ENCODE results near the gene ZNF503.

ZNF503 gene

DNA sequence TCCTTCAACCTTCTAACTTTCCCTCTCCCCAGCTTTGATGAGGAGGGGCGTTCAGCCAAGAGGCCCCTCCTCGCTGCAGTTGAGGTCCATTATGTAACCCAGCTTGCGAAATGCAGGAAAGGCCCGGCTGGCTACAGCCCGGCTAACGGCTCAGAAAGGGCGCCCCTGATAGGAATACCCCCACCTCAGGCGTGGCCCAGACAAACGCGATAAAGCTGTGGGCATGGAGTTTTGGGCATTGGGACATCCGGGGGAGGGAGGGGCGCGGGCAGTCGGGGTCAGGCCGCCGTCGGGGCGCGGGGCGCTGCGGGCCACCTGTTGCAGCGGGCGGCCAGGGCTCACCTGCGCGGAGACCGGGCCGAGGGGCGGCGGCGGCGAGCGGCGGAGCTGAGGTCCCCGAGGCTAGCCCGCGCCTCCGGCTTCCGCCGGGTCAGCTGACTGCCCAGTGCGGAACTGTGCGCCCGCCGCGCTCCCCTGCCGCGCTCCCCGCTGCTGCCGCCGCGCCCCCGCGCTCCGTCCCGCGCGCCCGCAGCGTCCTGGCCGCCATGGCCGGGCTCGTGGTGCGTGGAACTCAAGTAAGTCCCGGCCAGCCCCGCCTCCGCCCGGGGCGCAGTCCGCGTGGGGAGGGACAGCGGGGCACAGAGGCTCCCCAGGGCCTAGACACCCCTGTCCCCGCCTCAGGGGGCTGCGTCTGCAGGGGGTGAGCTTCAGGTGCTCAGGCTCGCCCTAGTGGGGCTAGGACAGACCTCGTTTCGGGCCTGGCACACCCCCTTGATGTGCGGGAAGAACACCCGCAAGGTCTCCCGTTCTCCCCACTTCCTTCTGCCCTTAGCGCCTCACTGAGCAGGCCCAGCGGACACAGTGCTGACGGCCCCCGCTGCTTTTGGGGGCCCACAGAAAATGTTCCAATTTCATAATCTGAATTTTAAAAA is 29.9 kb upstream of the ZNF503 start, which contains the start of gene LRMDA:
Gene LRMDA, plus strand, starts transcription at position 445 of the 932 bp plus-strand sequence.
- DNase-seq (ENCODE audit: low read depth), result no peak

GRCh38 chr10:75430000-75430763 is 28.6 kb upstream of the ZNF503 start:
- DNase-seq (ENCODE audit: low read depth), result no peak

- no peak for DNase-seq (ENCODE audit: low read depth)
These were observed 27.7 kb upstream of the ZNF503 start for GRCh38 chr10:75429159-75429827.

DNA sequence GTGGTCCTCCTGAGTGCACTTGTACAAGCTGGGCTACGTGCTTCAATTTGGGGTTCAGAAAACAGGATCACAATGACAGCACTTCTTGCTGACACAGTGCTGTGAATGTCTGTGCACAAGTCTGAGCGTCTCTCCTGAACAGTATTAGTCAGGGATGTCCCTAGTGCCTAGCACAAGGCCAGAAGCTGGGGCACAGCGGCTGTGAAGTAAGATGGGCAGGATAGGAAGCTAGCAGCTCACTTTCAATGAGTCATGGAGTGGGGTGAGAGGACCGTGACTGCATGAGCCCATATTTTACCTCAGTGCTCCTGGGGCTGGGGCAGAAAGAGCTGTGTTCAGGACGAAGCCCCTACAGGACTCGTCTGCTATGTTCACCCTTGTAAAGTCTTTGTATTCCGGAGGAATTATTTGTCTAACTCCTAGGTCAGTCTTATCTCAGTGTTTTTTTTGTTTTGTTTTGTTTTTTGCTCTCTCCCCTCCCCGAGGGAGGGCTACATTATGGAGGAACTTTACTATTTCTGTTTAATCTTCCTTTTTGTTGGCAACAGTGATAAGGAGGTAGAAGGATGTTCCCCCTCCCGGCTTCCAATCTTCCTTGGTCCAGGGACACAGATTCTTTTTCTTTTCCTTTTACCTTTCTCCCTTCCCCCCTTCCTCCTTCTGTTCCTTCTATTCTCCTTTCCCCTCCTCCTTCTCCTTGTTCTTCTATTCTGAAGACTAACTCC is 27.0 kb upstream of the ZNF503 start:
- DNase-seq (ENCODE audit: low read depth), result no peak

DNA sequence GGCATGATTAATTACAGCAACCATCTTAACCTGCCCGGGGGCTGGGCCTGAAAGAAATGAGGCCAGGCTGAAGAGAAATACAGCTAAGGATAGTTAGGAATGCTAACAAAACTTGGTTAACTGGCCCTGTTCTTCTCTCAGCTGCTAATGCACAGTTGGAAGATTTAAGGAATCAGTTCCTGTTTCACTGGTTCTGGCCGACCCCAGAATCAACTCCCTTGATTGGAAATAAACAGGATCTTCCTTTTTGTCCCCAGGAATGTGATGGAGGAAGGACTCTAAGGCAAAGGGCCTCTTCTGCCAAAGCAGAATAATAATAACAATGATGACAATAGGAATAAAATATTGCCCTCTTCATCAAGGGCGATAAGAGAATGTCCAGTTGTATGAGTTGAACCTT is 26.4 kb upstream of the ZNF503 start:
- DNase-seq (ENCODE audit: low read depth), result no peak

DNA sequence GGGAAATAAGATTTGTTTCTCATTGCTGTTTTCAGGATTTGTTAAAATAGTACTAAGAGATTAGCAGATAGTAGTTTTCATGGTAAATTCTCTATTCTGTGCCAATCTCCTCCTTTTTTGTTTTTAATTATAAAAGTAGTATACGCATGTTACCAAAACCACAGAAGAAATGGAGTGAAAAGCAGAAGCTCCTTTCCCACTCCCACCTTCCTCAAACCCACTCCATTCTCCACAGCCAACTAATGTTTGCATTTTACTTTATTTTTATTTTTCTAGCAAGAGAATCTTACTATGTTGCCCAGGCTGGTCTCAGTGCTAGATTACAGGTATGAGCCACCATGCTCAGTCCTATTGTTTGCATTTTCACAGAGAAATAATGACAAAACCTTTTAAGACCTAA is 25.3 kb upstream of the ZNF503 start:
- DNase-seq (ENCODE audit: low read depth), result no peak

- DNase-seq (ENCODE audit: low read depth), result no peak
These were observed 23.9 kb upstream of the ZNF503 start for GRCh38 chr10:75425291-75426079.

DNA sequence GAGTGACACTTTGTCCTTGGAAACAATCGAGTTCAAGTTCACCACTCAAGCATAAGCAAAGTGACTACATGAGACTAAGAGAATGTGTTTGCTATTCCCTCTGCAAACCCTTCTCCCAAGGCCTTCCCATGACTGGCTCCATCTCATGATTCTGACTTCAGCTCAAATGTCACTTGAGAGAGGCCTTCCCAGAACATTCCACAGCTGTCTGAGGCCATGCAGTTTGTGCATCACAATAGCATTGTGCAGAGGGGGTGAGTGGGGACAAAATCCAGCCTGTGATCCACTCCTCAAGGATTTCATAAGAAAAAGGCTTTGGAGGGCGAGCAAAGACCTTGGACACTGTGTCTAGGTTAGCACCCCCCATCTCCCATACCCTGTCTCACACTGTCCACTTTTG is 23.0 kb upstream of the ZNF503 start:
- no peak for DNase-seq (ENCODE audit: low read depth)

DNA sequence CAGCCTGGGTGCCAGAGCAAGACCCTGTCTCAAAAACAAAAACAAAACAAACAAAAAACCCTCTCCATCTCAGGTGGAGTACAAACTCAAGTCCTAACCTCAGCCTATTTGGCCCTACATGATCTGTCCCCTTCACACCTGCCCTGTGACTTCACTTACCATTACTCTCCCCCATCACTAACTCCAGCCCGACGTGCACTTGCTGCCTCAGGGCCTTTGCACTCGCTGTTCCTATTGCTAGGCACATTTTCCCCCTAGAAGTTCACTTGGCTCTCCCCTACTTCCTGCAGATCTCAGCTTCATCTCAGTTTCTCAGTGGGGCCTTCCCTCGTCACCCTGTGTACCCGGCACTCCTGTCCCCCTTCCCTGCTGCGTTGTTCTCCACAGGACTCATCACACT is 21.3 kb upstream of the ZNF503 start:
- no peak for DNase-seq (ENCODE audit: low read depth)

DNA sequence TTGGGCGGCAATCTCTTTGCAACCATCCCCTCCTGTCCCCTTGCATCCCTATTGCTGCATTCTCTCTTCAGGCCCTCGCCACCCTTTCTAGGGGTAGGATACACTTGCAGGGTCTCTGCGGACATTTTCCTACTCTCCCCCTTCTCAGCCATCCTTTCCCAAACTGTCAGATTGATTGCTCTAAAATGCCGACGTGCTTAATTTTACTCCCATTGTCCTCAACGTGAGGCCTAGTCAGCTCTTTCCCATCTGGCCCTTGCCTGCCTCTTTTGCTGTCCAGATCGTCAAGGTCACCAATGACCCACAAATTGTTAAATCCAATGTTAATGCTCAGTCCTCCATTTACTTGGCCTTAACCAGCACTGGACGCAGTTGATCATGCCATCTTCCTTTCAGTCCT is 17.1 kb upstream of the ZNF503 start:
- no peak for DNase-seq (ENCODE audit: low read depth)

DNA sequence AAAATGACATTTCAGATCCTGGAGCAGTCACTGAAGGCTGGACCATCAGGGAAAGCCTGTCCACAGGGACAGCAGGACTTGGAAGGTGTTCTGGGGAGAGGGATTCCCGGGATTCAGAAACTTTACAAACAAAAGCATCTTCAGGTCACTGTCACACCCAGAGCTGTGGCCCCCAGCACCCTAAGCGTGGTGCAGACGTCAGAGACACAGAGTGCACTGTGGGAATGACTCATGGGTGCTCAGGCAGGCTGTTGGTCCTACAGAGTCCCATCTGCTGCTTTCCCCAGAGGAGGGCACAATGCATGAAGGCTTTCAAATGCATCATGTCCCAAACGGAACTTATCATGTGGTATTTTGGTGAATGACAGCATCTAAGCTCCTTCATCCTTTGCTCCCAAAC is 16.7 kb upstream of the ZNF503 start:
- DNase-seq (ENCODE audit: low read depth), result no peak

DNA sequence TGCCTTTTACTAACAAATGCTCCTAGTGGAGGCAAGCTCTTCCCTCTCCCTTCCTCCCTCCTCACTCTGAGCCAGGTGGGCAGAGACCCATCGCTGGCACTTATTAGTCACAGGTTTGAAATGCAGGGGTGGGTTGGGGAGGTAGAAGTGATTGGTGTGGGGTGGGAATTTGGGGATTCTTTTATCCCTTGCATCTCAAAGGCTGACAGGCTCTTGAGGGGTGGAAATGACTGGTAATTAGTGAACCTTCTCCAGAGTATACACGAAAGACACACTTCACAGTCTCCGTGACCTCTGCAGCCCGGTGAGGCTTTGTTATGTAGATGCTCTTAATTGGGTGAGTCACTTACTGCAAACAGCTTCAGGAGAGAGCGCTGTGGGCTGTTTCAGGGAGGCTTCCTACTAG is 16.0 kb upstream of the ZNF503 start:
- DNase-seq (ENCODE audit: low read depth), result no peak

DNA sequence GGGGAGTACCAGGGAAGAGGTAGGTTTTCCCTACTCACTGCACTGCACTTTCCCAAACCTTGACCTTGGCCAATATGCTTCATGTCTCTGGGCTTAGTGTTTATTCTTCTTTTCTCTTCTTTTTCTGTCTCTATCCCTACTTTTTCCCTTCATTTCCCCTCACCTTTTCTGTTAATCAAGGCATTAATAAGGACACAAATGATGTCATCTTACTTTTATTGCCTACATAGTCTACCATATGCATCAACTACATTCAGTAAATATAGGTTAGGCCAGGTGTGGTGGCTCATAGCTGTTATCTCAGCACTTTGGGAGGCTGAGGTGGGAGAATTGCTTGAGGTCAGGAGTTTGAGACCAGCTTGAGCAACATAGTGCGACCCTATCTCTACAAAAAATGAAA is 13.0 kb upstream of the ZNF503 start:
- DNase-seq (ENCODE audit: low read depth), result no peak

- DNase-seq (ENCODE audit: low read depth), result no peak
These were observed 8.8 kb upstream of the ZNF503 start for GRCh38 chr10:75410132-75411005.

DNA sequence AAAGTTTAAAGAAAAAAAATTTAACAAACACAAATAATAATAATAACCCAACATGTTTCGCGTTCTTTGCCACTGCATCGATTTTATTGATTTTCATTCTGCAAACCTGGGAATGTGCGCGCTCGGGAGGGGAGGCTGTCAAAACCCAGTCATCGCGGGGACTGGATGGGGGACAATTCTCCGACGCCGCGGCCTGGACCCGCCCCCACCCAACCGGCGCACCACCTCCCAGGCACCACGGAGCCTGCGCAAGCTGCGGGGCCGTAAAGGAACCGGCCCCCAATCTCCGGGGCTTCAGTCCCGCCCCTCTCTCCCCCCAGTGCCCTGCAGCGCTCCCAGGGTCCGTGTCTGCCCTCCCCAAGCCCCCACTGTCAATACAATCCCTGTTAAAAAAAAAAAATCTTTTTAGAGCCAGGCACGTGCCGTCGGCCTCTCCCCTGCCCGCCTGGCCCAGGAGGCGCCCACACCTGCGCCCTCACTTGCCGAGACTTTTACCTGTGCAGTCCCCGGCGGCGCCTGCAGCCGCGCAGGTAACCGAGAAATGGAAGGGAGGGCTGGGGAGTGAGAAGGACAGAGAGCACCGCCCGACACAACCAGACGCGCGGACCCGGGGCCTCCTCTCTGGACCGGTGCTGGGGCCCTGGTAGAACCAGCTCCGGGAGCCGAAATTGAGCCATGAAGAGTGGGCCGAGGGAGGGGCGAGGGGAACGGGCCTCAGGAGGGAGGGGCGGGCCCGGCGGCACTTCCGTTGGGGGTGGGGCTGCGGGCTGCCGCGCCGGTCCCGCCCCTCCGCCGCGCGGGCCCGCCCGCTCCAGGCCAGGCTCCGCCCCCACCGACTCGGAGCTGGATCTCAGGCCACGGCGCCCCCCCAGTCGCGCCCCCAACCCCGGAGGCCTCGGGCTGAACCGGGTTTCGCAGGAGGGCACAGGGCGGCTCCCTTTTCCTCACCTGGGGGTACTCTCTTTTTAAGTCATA is 7.6 kb upstream of the ZNF503 start:
- DNase-seq (ENCODE audit: low read depth), result no peak

GRCh38 chr10:75408509-75408875 is 6.9 kb upstream of the ZNF503 start:
- DNase-seq (ENCODE audit: low read depth), result no peak

- DNase-seq (ENCODE audit: low read depth), result no peak
These were observed 6.3 kb upstream of the ZNF503 start for GRCh38 chr10:75407713-75408508.

- no peak for DNase-seq (ENCODE audit: low read depth)
These were observed 5.7 kb upstream of the ZNF503 start for GRCh38 chr10:75407224-75407712.
